NCI-H345 (cell line): ENCODE results near the gene CD244.

ENCODE experiments used
- DNase-seq: peaks from one replicate; lab custom pipeline; 2025; lab: John Stamatoyannopoulos, UW

The CD244 gene

DNA sequence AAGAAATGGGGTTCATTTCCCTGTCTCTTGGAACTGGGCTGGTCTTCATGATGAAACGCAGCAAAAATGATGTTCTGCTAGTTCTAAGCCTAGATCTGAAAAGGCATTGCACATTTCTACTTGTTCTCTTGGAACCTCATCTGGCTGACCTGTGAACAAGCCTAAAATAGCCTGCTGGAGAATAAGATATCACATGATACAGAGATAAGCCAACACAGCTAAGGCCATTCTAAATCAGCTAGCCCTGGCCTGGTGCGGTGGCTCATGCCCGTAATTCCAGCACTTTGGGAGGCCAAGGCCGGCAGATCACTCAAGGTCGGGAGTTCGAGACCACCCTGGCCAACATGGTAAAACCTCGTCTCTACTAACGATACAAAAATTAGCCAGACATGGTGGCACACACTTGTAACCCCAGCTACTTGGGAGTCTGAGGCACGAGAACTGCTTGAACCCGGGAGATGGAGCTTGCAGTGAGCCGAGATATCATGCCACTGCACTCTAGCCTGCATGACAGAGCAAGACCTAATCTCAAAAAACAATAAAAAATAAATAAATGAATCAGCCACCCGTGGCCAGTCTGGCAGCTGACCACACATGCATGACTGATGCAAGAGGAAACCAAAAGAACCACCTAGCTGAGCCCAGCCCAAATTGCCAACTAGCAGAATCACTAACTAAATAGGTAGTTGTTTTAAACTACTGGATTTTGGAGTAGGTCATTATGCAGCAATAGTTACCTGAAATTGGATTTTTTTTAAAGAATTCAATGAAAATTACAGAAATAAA lies 18.0 kb downstream of the CD244 start:
- no peak for DNase-seq

DNA sequence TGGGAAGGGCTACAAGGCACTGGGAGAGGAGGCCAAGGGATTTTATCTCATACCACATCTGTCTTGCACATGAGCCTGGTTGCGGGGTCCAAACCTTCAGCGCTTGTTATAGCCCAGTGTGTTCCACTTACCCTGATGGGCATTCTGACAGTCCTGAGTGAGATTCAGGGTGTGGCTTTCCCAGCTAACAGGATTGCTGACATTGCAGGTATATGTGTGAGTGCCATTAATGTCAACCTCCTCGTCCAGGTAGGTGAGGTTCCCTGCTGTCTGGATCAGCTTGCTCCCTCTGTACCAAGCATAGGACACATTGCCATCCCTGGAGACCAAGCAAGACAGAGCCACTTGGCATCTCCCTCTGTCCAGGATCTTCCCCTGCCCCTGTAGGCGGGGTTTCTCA lies 21.6 kb downstream of the CD244 start:
- no peak for DNase-seq

DNA sequence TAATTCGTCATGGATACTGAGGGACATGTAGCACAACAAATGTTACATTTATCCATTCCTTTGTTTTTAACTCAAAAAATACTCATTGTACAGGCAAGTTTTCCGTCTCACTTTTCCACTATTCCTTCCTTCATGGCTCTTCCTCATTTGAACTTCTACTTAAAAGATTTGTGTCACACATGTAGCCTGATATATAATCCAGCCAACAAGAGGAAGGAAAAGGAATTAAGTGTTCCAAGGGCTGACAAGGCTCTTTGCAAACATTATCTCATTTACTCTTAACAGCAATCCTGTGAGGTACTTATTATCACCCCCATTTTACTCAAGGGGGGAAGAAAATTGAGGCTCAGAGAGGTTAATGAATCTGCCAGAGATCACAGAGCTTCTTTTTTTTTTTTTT lies 22.9 kb downstream of the CD244 start:
- DNase-seq: no peak

DNA sequence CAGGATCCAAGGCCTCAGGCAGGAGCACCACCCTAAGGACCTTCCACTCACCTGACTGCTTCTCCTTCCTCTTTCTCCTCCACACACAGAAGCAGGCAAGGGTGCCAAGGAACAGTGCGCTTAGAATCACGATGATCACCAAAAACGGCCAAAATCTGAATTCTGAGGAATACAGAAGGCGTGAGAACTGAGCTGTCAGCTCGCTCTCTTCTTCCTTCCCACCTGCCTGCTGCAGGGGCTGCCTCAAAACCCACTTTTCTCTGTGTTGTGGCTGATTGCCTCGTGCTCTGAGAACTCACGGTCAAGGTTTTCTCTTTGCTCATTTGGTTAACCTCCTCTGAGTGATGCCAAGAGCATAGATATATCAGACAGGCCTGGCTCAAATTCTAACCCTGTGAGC lies 23.8 kb downstream of the CD244 start:
- DNase-seq: no peak

DNA sequence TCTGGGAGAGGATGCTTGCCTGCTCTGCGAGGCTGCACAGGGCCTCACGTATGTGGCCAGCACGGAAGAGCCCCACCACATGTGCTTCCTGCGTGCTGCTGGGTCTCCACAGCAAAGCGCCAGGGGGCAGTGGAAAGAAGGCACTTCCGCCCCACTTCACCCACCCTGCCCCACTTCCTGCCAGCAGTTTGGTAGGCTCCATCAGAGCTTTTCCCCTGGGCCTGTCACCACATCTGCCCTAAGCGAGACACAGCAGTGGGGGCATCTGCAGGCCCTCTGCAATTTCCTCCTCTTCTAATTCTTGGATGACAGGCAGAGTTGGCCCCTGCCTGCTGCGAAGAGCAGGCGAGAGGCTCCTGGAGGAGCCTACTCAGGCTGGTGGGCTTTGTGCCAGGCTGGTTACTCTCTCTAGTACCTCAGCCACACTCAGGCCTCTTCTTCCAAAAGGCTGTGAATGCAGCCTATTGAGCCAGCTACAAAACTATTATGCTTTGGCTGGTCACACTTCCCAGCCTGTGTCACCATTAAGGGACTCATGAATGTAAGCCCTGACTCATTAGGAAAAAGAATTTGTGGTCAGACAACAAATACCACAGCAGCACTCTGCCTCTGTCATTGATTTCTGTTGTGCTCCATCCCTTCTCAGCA lies 25.0 kb downstream of the CD244 start:
- no peak for DNase-seq

DNA sequence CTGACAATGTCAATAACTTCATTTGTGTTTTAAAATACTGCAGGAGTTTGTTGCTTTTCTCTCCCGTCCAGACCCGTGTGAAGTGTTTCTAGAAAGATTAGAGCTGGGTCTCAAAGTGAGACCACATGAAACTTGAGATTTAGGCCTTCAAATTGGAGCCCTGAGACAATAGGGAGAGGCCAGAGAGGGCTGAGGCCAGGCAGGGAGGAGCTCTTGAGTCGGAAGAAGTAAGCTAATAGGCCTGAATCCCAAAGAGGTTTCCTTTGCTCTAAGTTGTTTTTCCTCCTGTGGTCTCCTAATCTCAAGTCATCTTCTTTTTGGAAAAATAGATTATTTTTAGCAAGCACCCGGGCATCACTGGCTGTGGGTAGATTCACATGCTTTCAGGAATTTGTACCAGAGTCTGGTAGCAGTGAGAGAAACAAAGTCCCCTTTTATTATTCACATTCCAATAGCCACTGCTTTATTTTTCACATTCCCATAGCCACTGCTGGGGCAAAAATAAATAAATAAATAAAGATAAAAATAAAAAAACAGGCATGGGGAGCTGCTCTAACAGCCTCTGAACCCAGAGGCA lies 25.6 kb downstream of the CD244 start:
- no peak for DNase-seq

DNA sequence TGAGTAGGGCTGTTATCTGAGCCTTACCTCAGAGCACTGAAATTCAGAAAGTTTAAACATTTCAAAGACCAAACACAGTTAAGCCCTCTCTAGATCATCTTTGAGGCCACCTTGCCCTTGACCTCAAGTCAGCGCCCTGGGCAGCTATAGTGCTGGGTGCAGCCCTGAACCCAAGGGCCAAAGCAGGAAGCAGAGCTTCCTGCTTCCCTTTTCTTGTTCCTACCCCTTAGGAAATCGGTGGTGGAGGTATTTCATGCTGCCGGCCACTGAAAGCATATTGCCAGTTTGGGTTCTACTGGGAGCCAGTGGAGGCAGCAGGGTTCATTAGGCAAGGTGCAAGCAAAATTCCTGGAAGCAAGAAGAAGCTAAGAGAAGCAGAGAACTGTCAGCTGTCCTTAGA lies 26.1 kb downstream of the CD244 start:
- DNase-seq: no peak

DNA sequence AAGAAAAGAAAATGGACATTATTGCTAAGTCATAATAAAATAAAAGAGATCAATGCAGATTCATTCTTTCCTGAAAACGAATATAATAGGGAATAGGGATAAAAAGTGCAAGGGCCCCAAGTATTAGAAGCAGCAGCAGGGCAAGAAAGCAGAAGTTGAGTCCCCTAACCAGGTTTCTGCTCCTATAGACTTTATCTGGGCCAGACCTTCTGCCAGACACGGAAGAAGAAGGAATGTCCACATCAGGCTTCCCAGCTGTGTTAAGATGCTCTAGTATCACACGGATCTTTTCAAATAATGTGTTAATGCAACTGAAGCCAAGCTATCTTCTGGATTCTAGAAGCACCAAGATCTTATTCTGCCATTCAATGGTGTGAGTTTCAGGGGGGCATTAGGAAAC lies 26.9 kb downstream of the CD244 start:
- DNase-seq: no peak

DNA sequence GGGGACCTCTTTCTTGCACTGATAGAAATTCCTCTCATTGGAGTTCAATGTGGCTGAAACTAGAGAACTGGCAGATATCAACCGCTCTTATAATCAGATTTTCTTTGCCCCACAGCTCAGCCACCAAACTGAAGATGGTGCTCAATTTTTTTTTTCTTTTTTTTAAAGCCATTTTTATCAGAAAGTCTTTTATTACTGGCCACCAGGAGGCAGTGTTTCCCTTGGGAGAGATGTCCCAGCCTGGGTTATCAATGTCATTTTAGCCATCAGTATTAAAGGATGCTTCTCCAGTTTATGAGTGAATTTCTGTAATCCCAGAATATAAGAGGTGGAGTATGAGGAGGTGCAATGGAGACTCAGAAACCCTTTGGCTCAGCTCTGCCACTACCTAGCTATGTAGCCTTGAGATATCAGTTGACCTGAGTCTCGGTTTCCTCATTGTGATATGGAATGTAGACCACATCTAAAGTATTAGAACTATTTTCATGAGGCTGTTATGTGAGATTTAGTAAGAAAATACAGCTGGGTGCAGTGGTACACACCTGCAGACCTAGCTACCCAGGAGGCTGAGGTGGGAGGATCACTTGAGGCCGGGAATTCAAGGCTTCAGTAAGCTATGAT lies 27.6 kb downstream of the CD244 start:
- DNase-seq: peak; percentile 8

DNA sequence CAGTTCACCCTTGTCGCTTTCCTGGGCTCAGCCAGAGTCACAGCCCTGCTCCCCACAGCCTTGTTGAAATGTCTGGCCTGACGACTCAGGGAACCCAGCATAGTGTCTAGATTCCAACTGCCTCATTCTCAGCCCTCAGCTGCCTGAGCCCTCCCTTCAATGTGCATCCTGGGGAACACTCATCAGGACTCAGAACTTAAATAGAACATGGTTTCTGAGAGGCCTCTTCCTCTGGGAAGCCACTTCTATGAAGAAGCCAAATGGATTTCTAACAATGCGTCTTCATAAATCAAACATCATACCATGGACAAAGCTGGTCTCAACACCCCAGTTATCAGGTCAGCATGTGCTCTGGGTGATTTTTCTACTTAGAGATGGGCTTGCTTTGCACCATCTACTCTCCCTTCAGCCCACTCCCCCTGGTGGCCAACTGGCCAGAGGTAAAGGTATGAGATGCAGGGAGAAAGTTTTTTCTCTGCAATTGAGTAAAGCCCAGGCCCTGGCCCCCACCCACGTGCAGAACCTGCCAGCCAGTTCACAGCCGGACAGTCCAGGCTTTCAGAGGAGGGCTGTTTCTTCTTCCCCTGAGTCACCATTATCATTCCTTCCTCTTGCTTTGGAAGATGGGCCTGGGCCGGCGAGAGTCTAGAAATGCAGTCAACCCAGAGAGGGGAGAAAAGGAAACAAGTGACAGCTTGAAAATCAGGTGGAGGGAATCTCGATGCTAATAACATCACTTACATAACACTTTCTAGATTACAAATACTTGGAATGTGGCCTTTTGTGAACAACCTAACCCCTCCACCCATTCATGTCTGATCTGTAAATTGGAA lies 32.1 kb downstream of the CD244 start:
- peak; percentile 88 for DNase-seq

DNA sequence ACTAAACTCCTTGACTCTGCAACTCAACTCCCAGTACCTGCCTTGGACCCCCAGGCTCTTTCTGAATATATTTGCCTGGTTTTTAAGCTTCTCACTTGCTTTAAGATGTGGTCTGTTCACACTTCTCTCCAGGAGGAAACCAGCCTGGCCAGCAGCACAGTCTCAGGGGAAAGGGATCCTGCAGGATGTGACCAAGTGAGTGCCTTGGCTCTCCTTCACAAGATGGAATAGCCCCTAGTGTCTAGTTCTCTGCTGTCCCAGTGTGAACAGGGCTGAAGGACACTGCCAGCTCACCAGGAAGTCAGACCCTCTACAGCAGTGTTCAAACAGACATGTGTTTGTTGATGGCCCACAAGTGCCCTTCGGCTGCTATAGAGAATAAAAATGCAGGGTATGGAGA lies 32.9 kb downstream of the CD244 start:
- peak; percentile 88 for DNase-seq

DNA sequence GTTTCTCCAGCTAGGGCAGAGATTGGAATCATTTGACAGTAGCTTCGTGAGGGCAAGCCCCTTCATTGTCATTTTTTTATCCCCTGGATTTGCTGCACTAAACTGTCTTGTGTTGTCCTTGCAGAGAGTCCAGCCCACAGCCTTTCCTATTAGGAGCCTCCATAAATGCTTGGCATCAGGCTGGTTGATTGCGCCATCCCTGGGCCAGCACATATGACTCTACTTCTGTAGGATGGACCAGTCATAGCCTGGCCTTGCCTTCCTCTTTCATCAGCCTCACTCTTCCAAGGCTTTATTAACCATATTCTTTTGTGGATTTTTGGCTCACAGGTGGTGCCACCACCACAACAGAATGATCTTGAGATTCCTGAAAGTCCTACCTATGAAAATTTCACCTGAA lies 35.3 kb downstream of the CD244 start:
- no peak for DNase-seq

DNA sequence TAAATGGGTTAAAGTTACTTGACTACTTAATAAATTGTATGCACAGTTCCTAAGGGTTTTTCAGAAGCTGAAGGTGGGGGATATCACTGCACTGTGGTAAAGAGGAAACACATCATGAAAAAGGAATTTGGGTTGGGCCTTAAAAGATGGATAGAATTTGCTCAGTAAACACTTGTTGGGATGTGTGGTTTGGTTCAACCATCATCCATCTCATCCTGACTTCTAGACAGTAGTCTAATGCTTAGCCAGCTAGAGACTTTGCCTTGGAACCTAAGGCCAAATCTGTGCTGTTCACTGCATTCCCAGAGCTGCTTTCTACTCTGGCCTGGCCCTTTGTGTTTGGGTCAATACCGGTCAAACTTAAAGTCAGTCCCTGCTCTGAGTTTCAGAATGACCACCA lies 36.1 kb downstream of the CD244 start:
- DNase-seq: no peak

DNA sequence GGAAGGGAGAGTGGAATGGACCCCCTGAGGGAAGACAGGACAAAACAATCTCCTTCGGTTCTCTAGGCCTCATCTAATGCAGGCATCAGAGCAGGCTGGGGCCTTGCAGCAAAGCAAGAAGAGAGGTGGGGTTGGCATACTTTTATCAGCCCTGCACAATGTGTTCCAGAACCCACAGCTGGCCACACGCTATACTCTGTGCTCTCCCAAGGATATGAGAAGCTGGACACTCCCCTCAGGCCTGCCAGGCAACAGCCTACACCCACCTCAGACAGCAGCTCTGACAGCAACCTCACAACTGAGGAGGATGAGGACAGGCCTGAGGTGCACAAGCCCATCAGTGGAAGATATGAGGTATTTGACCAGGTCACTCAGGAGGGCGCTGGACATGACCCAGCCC lies 39.4 kb downstream of the CD244 start:
- DNase-seq: no peak

DNA sequence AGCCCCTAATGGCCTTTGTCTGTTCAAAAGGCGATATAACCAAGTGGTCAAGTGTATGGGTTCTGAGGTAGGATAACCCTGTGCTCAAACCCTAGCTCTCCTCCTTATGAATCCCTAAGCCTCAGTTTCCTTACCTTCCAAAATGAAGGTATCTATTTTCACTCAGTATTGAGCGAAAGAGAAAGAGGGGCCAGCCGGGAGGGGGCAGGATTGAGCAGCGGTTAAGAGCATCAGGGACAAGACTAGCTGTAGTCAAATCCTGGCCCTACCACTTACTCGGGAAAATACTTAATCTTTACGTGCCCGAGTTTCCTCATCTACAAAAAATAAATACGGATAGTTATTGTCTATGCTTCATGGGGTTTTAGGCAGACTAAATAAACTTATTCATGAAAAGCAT lies 41.1 kb downstream of the CD244 start:
- DNase-seq: no peak

DNA sequence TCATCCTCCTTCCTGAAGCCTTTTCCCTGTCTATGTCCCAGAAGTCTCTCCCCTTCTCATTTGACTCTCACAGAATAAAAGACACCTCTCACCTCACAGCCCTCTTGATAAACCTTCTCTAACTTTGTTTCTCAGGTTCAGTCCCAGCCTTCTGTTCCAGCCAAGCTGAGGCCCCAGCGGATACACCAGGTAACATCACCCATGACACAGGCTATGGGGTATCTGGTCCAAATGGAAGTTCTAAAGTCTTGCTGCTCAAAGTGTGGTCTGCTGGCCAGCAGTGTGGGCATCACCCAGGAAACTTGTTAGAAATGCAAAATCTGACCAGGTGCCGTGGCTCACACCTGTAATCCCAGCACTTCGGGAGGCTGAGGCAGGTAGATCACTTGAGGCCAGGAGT lies 43.5 kb downstream of the CD244 start:
- no peak for DNase-seq

DNA sequence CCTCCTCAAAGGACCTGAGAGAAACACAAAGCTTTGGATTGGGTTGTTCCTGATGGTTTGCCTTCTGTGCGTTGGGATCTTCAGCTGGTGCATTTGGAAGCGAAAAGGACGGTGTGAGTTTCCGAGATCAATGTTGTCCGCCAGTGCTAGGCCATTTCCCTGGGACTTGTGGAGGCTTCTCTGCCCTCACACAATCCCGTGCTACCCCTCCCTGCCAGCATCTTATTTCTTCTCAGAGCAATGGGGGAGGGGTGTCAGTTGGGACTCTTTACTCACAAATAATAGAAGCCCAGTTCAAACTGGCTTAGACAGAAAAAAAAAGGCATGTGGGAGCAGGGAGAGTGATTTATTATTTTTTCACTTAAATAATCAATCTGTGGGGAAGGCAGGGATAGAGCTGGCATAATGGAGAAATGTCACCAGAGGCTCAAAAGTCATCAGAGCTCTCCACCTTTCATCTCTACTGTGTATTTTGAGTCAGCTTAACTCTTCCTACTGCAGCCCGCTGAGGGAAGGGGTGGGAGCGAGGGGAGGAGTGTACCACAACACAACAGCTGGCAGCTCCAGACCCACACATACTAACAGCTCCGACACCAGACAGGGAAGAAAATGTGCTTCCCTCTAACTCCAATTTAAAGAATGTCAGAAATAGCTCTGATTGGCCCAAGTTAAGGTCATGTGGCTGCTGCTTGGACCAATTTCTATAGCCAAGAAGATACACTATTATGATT lies 44.3 kb downstream of the CD244 start:
- no peak for DNase-seq

DNA sequence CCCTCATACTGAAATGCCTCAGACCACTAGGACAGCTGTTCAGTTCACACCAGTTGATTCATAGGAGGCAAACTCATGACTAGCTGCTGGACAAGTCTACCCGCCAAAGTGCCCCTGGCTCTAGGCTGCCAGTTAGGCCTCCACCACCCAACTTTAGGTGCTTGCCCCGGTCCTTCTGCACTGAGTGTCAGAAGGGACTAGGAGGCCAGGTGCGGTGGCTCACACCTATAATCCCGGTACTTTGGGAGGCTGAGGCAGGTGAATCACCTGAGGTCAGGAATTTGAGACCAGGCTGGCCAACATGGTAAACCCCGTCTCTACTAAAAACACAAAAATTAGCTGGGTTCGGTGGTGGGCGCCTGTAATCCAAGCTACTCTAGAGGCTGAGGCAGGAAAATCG lies 47.8 kb downstream of the CD244 start:
- no peak for DNase-seq

DNA sequence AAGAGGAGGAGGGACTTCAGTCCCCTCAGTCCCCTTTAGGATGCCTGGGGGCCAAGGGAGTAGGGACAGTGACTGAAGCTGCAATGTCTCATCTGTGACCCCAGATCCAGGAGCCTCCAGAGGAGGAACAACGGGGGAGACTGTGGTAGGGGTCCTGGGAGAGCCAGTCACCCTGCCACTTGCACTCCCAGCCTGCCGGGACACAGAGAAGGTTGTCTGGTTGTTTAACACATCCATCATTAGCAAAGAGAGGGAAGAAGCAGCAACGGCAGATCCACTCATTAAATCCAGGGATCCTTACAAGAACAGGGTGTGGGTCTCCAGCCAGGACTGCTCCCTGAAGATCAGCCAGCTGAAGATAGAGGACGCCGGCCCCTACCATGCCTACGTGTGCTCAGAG lies 48.4 kb downstream of the CD244 start:
- DNase-seq: no peak

DNA sequence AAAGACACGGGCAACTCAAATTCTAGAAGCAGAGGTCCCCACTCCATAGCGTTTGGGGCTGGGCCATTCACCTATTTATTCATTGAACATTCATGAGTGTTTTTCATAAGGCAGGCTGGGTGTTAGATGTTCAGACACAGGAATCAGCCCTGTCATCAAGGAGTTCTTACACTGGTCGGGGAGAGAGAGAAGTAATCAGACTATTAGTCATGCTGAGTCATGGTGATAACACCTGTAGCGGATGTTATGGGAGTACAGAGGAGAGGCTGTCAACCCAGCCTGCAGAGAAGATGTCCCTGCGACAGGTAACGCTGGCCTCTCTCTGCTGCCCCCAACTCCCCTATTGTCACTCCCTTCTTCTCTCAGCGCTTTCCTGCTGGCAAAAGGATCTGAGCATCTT lies 49.5 kb downstream of the CD244 start:
- no peak for DNase-seq

DNA sequence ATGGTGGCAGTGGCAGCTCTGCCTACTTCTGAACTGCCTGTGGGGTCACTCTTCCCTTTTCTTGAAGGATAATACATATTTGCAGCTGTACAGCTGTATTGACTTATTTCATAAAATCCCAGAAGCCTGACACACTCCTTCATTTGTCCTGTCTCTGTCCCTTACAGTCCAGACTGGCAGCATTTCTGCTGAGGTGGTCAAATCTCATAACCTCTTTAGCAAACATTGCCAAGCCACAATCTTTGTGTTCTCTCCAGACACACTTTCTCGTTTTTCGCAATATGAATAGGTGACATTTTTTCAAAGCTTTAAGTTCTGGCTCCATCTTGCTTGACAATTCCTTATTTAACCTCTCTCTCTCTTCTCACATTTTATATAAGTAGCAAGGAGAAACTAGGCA lies 51.5 kb downstream of the CD244 start:
- no peak for DNase-seq

DNA sequence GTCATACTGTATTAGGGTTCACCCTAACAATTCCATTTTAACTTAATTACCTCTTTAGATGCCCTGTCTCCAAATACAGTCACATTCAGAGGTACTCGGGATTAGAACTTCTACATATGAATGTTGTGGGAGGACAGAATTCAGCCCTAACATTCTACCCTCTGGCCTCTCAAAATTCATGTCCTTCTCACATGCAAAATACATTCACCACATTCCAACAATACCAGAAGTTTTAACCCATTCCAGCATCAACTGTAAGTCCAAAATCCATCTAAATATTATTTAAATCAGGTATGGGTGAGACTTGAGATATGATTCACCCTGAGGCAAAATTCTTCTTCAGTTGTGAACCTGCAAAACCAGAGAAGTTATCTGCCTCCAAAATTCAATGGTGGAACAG lies 52.2 kb downstream of the CD244 start:
- no peak for DNase-seq
